Suppressor macrophage treated with lipopolysaccharide for 4 hours (primary cell): ENCODE data around the gene CEP78.
"Not testable (repeated sequence)": the region's sequence is repeated elsewhere in the genome, so short reads cannot be mapped to it uniquely, and the experiment has no call there.

Experiments
- DNase-seq: peaks from one replicate; pipeline ENCODE4 v3.0.0-alpha.2; 2020

The CEP78 gene

GRCh38 chr9:78238046-78239038, 2.5 kb downstream of the CEP78 start:
- DNase-seq, result no peak

DNA sequence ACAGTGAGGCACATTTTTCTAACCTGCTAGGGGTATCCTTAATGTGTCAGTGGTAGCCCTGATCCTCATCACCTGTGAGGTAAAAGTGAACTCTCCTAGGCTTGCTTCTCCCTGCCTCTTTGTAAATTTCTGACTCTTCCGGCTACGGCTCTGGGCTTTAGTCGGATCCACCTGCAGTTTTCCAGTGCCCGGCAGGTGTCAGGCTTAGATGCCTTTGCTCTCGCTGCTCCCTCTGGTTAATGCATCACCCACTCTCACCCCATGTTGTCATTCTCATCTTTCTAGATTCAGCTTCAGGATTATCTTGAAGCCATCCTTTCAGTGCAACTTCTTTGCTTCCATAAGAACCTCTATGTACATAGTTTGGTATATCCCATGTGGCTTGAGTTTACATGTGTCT, 3.6 kb downstream of the CEP78 start:
- no peak for DNase-seq

- DNase-seq, result no peak
Measured at GRCh38 chr9:78242041-78242440, 6.2 kb downstream of the CEP78 start.

DNA sequence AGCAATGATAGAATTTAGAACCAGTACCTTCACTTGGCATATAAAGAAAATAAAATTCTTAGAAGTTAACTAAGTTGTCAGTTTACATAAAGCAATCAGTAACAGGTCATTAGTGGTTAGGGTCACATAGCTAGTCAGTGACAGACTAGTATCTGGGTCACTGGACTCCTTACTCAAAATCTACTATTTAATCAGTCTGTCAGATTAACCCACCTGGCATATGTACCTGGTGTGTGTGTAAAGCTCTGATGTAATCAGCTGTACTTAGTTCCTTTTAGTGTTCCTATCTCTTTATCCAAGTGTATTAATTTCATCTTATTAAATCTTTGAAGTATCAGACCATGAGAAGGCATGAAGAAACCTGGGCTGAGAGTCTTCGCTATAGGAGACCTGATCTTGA, 7.3 kb downstream of the CEP78 start:
- DNase-seq, result no peak

GRCh38 chr9:78245401-78245800, 9.5 kb downstream of the CEP78 start:
- no peak for DNase-seq

DNA sequence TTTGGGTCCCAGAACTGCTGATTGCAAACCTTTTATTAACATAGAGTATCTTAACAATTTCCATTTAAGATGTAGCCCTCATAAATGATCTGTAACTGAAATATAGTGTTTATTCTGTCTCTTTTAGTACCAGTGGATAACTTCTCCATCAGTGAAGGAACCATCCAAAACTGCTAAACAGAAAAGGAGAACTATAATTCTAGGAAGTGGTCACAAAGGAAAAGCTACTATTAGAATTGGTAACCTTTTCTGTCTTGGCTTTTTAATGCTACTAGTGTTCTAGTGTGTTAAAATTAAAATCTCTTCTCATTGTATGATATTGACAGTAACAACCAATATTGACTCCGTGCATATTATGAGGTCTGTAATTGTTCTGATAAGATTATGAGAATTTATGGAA, 12.8 kb downstream of the CEP78 start:
- peak; percentile 24 for DNase-seq

DNA sequence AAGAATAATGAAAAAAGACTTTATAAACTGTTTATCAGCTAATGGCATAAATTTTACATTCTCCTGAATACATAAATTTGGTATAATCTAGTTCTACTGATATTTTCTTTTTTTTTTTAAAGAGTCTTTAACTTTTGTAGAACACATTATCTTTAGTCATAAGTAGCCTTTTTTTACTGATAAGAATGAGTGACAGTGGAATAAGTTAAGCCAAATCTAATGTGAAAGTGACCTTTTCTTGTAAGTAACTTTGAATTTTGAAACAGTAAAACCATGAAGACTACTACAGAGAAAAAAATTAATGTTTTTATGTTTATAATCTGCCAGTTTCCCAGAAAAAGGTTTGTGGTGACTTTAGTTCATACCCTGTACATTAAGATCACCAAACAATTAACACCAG, 13.7 kb downstream of the CEP78 start:
- no peak for DNase-seq

DNA sequence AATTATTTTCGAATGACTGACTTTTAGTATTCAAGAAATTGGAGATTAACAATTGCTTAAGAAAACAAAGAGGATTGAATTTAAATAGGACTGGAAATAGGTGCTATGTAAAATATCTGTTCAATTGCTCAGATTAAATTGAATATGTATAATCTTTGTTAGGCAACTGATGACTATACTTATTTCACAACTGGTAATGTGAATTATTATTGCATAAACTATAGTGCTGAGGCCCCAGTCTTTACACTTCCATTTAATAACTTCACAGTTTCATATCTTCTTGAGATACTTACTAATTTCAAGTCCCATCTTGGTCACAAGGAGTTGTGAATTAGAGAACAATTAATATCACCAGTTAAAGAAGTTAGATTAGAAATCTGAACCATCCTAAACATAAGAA, 16.7 kb downstream of the CEP78 start:
- peak; percentile 34 for DNase-seq

DNA sequence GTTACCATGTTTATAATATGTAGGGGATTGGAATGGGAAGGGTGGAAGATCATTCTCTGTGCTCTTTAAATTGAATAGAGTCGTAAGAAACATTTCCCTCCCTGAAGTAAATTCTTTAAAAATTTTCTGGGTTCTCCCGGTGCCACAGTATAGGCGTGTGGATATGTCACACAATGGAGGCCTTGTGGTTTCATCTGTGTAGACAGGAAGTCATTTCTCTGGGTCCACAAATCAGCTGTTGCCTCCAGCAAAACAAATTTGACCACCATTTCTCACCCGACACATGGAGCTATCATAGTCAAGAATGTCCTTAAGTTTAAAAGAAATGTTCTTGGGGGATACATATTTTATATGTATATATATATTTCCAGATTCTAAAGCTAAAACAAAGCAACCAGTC, 17.4 kb downstream of the CEP78 start:
- DNase-seq, result no peak

GRCh38 chr9:78261403-78262001, 25.6 kb downstream of the CEP78 start:
- peak; percentile 51 for DNase-seq

DNA sequence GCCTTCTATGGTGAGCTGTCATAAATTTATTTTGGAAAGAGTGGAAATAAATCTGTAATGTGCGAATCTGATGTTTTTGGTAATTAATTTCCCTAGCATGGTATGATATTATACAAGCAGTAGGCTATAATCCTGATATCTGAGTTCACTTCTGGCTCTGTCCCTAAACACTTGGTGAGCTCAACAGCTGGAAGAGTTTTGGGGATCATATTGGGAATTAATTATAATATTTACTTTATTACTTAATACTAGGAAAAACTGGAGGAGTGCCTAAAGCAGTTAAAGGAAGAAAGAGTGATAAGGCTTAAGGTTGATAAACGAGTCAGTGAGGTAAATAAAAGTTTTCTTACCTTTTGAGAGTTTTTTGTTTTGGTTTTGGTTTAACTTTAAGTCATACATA, 26.8 kb downstream of the CEP78 start:
- no peak for DNase-seq

DNA sequence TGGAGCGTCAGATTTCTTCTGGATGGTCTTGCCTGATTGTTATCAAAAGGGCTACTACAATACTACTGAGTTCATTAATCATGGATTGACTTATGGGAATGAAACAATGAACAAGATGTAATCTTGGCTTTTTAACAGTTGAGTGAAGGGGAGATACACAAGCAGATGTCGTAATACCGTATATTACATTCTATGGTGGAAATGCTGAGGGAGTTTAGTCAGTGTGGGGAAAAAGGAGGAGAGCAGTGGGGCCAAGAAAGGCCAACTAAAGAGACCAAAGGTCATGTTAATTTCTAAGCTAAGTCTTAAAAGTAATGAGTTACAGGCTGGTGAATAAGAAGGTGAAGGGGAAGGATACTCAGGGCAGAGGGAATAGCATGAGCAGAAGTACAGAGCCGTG, 32.0 kb downstream of the CEP78 start:
- DNase-seq, result no peak

- no peak for DNase-seq
Measured at GRCh38 chr9:78269784-78270183, 33.9 kb downstream of the CEP78 start.

GRCh38 chr9:78272307-78272706, 36.4 kb downstream of the CEP78 start:
- DNase-seq, result no peak

GRCh38 chr9:78273761-78274160, 37.9 kb downstream of the CEP78 start:
- no peak for DNase-seq

GRCh38 chr9:78278177-78278777, 42.4 kb downstream of the CEP78 start:
- DNase-seq, result no peak

GRCh38 chr9:78278801-78279200, 42.9 kb downstream of the CEP78 start:
- DNase-seq, result no peak

DNA sequence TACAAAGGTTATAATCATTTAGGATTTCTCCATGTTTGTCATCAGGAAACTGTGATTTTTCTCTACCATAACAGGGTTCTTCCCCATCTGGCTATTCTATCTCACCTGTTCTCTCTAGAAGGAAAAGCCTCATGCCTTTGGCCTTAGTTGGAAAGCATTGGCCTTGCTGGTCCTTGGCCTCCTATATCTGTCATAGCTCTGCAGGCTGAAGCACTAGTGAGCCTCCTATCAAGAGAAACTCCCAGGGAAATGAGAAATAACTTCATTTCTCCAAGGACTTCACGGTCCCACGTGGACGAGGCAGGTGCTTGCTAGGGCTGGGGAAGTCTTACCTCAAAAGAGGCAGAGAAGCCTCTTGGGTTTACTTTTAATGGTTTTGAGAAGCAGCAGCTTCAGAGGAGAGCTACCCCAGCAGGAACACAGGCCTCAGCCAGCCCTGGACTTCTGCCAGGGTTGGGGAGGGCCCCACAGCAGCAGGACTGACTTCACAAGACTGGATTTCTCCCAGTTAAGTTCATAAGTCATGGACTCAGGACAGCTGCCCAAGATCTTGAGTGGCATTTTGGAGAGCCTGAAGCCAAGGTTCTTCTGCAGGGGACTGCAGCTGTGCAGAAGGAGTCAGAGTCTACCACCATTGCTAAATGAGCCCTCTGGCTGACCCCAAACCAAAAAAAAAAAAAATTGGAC, 45.2 kb downstream of the CEP78 start:
- no peak for DNase-seq

- not testable (repeated sequence) for DNase-seq
Measured at GRCh38 chr9:78284181-78284580, 48.3 kb downstream of the CEP78 start.

DNA sequence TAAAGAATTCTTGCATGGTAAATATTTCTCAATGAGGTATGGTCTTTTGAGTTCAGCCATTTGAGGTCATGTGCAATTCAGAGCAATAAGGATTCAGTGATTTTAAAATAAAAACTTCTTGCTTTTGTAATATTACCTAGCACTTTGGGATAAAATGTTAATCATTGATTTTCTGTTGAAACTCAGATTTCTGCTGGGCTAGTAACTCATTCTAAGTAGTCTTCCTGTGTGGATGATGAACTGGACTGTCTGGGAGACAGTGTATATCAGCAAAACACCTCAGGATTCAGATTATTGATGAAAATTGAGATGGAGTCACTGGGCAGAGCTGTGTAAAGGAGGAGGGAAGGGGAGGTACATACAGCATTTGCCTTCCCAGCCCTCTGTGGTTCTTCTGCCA, 50.2 kb downstream of the CEP78 start:
- DNase-seq, result no peak

GRCh38 chr9:78286946-78287388, 51.1 kb downstream of the CEP78 start:
- DNase-seq, result no peak

- DNase-seq, result no peak
Measured at GRCh38 chr9:78288214-78288892, 52.5 kb downstream of the CEP78 start.

GRCh38 chr9:78289474-78289873, 53.6 kb downstream of the CEP78 start:
- DNase-seq, result no peak
